HFF-Myc (cell line): ENCODE results near the gene HRH1.
A peak's percentile ranks its signal among the peaks of the same experiment; 100 is the strongest.

Source experiments
- DNase-seq: peaks from one replicate; pipeline ENCODE4 v3.0.0-alpha.2; 2011; ENCODE audit warnings: low read depth; ENCODE audit errors: extremely low read depth
- H3K4me3 ChIP-seq: replicated peaks from 2 replicates; pipeline ENCODE4 v1.5.1; 2011; ENCODE audit warnings: low read depth, mild to moderate bottlenecking, control low read depth, low read length
- TF ChIP-seq, protein P1 (sequence below): IDR thresholded peaks from 2 replicates; pipeline ENCODE4 v1.5.1; 2012; ENCODE audit warnings: mild to moderate bottlenecking, low read depth, low read length, control low read depth; ENCODE audit errors: missing control alignments

HRH1 gene

DNA sequence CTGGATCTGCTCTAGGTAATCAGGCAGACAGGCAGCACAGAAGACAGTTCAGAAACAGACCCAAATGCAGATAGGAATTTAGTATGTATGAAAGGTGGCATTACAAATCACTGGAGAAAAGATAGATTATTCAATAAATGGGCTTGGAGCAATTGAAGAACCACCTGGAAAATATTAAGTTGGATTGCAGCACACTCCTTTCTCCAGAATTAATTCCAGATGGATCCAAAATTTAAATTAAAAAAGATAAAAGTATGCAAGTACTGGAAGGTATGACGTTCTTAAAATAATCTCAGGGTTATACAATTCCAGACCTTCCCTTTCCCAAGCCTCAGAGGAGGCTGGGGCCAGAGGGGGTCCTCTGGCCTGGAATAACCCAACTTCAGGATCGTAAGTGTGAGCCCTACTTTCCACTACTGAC is 32.5 kb downstream of the HRH1 start:
- TF ChIP-seq, protein P1, sequence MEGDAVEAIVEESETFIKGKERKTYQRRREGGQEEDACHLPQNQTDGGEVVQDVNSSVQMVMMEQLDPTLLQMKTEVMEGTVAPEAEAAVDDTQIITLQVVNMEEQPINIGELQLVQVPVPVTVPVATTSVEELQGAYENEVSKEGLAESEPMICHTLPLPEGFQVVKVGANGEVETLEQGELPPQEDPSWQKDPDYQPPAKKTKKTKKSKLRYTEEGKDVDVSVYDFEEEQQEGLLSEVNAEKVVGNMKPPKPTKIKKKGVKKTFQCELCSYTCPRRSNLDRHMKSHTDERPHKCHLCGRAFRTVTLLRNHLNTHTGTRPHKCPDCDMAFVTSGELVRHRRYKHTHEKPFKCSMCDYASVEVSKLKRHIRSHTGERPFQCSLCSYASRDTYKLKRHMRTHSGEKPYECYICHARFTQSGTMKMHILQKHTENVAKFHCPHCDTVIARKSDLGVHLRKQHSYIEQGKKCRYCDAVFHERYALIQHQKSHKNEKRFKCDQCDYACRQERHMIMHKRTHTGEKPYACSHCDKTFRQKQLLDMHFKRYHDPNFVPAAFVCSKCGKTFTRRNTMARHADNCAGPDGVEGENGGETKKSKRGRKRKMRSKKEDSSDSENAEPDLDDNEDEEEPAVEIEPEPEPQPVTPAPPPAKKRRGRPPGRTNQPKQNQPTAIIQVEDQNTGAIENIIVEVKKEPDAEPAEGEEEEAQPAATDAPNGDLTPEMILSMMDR = no peak
- H3K4me3 ChIP-seq = no peak overlapping the region
- no peak for DNase-seq

DNA sequence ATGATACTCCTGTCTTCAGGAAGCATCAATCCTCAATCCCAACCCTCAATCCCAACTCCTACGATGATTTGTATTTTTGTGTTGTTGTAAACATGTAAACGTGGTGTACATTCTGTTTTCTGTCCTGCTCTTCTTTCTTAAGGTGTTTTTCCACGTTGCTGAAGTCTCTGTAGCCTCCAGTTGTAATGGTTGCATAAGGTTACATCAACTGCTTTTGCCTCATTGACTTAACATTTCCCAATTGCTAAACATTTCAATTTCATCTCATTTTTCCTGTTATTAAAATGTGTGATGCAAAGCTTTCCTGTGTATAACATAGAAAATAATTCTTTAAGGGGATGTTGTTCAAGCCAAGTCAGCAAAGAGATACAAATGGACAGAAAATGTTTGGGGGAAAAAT is 33.4 kb downstream of the HRH1 start:
- H3K4me3 ChIP-seq = no peak overlapping the region
- no peak for DNase-seq
- TF ChIP-seq, protein P1 = no peak

DNA sequence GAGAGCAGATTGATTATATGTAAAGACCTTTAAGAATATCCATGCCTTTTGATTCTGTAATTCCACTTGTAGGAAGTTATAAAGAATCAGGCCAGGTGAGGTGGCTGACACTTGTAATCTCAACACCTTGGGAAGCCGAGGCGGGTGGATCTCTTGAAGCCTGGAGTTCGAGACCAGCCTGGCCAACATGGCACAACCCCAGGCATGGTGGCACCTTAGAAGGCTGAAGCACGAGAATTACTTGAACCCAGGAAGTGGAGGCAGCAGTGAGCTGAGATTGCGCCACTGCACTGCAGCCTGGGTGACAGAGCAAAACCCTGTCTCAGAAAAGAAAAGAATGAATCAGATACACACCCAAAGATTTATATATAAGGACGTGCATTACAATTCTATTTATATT is 33.9 kb downstream of the HRH1 start:
- TF ChIP-seq, protein P1 = no peak
- no peak overlapping the region for H3K4me3 ChIP-seq
- DNase-seq = no peak

DNA sequence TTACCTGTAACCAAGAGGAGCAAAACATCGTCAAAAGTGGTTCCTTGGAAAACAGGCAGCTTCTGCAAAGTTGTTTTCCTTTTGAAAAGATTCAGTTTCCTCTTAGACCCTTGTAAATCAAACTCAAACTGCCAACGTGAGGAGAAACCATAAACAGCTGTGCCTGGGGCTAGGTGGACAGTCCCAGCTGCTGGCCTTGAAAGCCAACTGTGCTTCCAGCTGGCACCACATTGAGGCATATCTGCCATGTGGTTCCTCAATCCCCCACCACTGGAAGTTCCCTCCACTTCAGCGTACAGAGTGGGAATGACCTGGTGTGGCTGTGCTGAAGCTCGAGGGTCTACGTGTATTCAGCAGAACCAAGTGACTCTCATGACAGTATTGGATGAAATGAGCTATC is 40.9 kb downstream of the HRH1 start:
- TF ChIP-seq, protein P1 = no peak
- no peak for DNase-seq
- no peak overlapping the region for H3K4me3 ChIP-seq

DNA sequence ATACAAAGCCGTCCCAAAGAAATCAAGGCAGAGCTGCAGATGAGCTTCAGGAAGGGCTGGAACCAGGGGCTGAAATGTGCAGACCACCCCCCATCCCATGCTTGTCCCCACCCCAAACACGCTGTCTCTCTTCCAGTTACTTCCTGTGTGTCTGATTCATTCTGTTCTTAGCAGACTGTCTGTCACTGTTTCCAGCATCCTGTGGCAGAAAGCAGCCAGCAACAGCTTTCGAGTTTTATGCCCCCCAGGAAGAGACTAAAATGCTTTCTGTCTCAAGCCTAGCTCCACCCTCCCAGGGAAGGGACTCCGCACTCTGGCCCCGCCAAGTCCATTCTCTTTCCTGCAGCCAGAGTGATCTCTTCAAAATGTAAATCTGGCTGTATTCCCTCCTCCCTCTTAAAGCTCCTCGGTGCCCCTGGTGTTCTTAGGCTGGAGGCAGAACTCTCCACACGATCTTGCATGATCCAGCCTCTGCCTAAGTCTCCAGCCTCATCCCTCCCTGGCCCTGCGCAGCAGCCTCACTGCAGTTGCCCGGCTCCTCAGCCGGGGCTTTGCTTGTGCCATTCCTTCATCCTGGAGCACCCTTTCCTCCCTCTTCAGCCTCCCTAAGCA is 41.5 kb downstream of the HRH1 start:
- TF ChIP-seq, protein P1 = no peak
- DNase-seq = no peak
- peak overlapping the region; percentile 14 for H3K4me3 ChIP-seq

DNA sequence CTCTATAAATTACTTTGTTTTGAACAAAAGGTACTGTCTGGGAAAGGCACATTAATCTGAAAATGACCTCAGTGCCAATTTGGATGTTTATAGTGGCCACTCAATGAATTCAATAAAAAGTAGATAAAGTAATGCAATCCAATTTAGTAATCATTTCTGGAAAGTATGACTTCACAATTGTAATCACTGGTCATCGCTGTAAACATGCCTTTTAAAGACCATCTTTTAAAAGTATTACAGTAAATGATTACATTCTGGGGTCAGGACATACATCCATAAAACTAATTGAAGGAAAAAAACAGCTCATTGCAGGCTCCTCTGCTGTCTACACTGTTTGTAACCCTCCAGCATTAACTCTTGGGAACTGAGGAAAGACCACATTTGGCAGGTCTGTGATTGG is 43.2 kb downstream of the HRH1 start:
- no peak for DNase-seq
- H3K4me3 ChIP-seq = no peak overlapping the region
- TF ChIP-seq, protein P1 = no peak

DNA sequence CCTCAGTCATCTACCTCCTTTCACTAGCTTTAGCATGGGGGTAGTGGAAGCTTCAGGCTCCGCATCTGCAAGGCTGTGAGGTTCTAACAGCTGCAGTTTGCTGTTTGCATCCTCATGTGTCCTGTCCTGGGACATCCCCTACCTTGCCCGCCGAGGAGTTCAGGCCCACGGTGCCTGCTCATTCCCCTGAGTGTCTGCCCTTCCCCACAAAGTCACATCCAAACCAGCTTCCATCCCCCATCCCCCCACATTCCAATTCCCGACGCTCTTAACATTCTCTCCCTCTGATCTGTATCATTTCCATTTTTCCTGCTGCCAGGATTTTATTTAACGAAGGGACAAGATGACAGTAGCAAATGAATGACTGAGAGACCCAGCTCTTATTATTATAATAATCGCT is 43.8 kb downstream of the HRH1 start:
- no peak overlapping the region for H3K4me3 ChIP-seq
- DNase-seq = no peak
- TF ChIP-seq, protein P1 = no peak
